Gastrocnemius medialis (tissue), 4 donors: ENCODE data around the gene ERICH2. TPM values are rescaled to one million over a fixed set of nuclear protein-coding genes. Genes with fewer than 3 reads are reported as not detected.

Experiments
- ATAC-seq, 2 donors: fragments of 150-250 bp; one replicate each; pipeline ENCODE4 v1.9.1; 2016
- DNase-seq, 2 donors: peaks; one replicate each; pipeline ENCODE4 v3.0.0-alpha.2; 2019
- H3K27ac ChIP-seq, 4 donors: fragments of 200-600 bp; sonication (generic); 1 replicate in 1 of 4; 2 replicates in 3 of 4; pipeline ENCODE4 v1.5.1; 2016 to 2018; ENCODE audit warnings: mild to moderate bottlenecking in 2 of 4, moderate library complexity in 1 of 4
- H3K27me3 ChIP-seq, 3 donors: fragments of 200-600 bp; sonication (generic) in 2 of 3; 1 replicate in 1 of 3; 2 replicates in 2 of 3; pipeline versions ENCODE4 v1.5.1 to v1.6.0; 2016 to 2019; ENCODE audit warnings: mild to moderate bottlenecking in 1 of 3, moderate library complexity in 1 of 3
- H3K36me3 ChIP-seq, 2 donors: fragments of 200-600 bp; sonication (generic) in 1 of 2; one replicate each; pipeline ENCODE4 v1.5.1; 2017 to 2018
- H3K4me1 ChIP-seq, 2 donors: fragments of 200-600 bp; sonication (generic) in 1 of 2; one replicate each; pipeline ENCODE4 v1.5.1; 2016 to 2017; ENCODE audit warnings: mild to moderate bottlenecking in 2 of 2
- H3K4me3 ChIP-seq, 4 donors: fragments of 200-600 bp; sonication (generic) in 3 of 4; 1 replicate in 1 of 4; 2 replicates in 3 of 4; pipeline ENCODE4 v1.5.1; 2016 to 2019; ENCODE audit warnings: mild to moderate bottlenecking in 2 of 4
- H3K9me3 ChIP-seq, 3 donors: fragments of 200-600 bp; sonication (generic) in 2 of 3; 1 replicate in 1 of 3; 2 replicates in 2 of 3; pipeline ENCODE4 v1.5.1; 2016 to 2019
- CTCF ChIP-seq, 5 experiments: fragments of 450-650 bp in 3 of 5; fragments of 200-600 bp in 2 of 5; sonication (generic) in 2 of 5; IDR thresholded peaks in 4 of 5; conservative IDR thresholded peaks in 1 of 5; 1 replicate in 4 of 5; 2 replicates in 1 of 5; pipeline ENCODE4 v1.5.1; 2016 to 2019; ENCODE audit warnings: antibody characterized with exemption in 5 of 5, mild to moderate bottlenecking in 3 of 5, moderate library complexity in 3 of 5
- POLR2A ChIP-seq, 2 donors: fragments of 450-650 bp; IDR thresholded peaks; one replicate each; pipeline ENCODE4 v1.6.1; 2017; ENCODE audit warnings: antibody characterized with exemption in 2 of 2, mild to moderate bottlenecking in 2 of 2, moderate library complexity in 2 of 2
- in situ Hi-C, 4 donors: fragments of 200-750 bp; cut with MboI; loops; one replicate each; pipeline versions ENCODE4 v1.15.0 to v1.8.0; 2017; ENCODE audit warnings: low sequenced_read_pairs in 4 of 4
- intact Hi-C: fragments of 100-400 bp; cut with DNase I; formaldehyde crosslinking; loops from one replicate; pipeline ENCODE4 v1.15.1; 2023; ENCODE audit warnings: low total_unique reads
- total RNA-seq, 4 donors: library from RNA; depleted of rRNA; stranded (reverse); fragments of >200 nt; gene quantifications; one replicate each; pipeline versions ENCODE4 v1.1.0 to v1.2.3, GENCODE V29; 2016

The ERICH2 gene
- total RNA-seq, 4 donors from 2014 or later = not detected

- TF ChIP-seq POLR2A (IDR thresholded peaks at IDR 0.05) (no peak), CTCF (IDR thresholded peaks at IDR 0.05 in 4 of 5, conservative IDR thresholded peaks at IDR 0.05 in 1 of 5) (no peak)
- intact Hi-C loops (loop anchor here (10.0 kb wide), 1 partner anchor 102 kb away; the partner anchor contains the start of gene SP5), in situ Hi-C loops (loop anchor here (5.0 to 25.0 kb wide), 7 partner anchors 324 to 582 kb away; no protein-coding TSS in a partner anchor)
- no peak within 1 kb of the TSS for H3K27ac ChIP-seq
- ATAC-seq (no peak), DNase-seq (peak in 1 of 2 donors; percentile 32)
- peaks cover 61 to 68% of the 10 kb centered on the region in 2 donors for H3K4me1 ChIP-seq
- no peaks in the 10 kb centered on the region for H3K36me3 ChIP-seq
- peaks cover 88% of the 10 kb centered on the region in 3 donors for H3K27me3 ChIP-seq
- H3K9me3 ChIP-seq = no peaks in the 10 kb centered on the region
- peak within 1 kb of the TSS; percentile 42 to 62 (median 48) for H3K4me3 ChIP-seq
Observed at GRCh38 chr2:170816504-170817092, 46.4 kb downstream of the ERICH2 start, which contains the start of gene GAD1. TSS of gene GAD1 (plus strand) at chr2:170816887. CDS start at chr2:170818592, 1,705 bp downstream.

- Histone ChIP-seq H3K27ac (no peak overlapping the region), H3K27me3 (peaks cover 95 to 96% (median 96%) of the 10 kb centered on the region in 3 donors), H3K9me3 (no peaks in the 10 kb centered on the region), H3K4me3 (peak overlapping the region; percentile 42 to 62 (median 48)), H3K36me3 (no peaks in the 10 kb centered on the region), H3K4me1 (peaks cover 69 to 76% of the 10 kb centered on the region in 2 donors)
- DNase-seq (no peak), ATAC-seq (no peak)
- TF ChIP-seq POLR2A (IDR thresholded peaks at IDR 0.05) (no peak), CTCF (IDR thresholded peaks at IDR 0.05 in 4 of 5, conservative IDR thresholded peaks at IDR 0.05 in 1 of 5) (no peak)
- in situ Hi-C loops (loop anchor here (5.0 to 25.0 kb wide), 7 partner anchors 325 to 583 kb away; no protein-coding TSS in a partner anchor), intact Hi-C loops (loop anchor here (10.0 kb wide), 1 partner anchor 103 kb away; the partner anchor contains the start of gene SP5)
Observed at GRCh38 chr2:170817093-170818035, 47.2 kb downstream of the ERICH2 start.

- TF ChIP-seq CTCF (IDR thresholded peaks at IDR 0.05 in 4 of 5, conservative IDR thresholded peaks at IDR 0.05 in 1 of 5) (no peak), POLR2A (IDR thresholded peaks at IDR 0.05) (no peak)
- peaks cover 98 to 100% (median 100%) of the 10 kb centered on the region in 3 donors for H3K27me3 ChIP-seq
- ATAC-seq (no peak), DNase-seq (no peak)
- intact Hi-C loops (loop anchor here (10.0 kb wide), 1 partner anchor 103 kb away; the partner anchor contains the start of gene SP5), in situ Hi-C loops (loop anchor here (5.0 to 25.0 kb wide), 7 partner anchors 326 to 583 kb away; no protein-coding TSS in a partner anchor)
- H3K4me3 ChIP-seq = peak overlapping the region; percentile 42 to 62 (median 48)
- no peaks in the 10 kb centered on the region for H3K36me3 ChIP-seq
- peaks cover 74 to 81% of the 10 kb centered on the region in 2 donors for H3K4me1 ChIP-seq
- no peak overlapping the region for H3K27ac ChIP-seq
- no peaks in the 10 kb centered on the region for H3K9me3 ChIP-seq
Observed at GRCh38 chr2:170818036-170818751, 48.0 kb downstream of the ERICH2 start.
